Measurements from ENCODE around the gene TARBP1. TPM values are rescaled to one million over a fixed set of nuclear protein-coding genes. Genes with fewer than 3 reads are reported as not detected.

TARBP1 gene
- total RNA-seq, 1 donor from 2014 or later = 17.8 TPM

DNA sequence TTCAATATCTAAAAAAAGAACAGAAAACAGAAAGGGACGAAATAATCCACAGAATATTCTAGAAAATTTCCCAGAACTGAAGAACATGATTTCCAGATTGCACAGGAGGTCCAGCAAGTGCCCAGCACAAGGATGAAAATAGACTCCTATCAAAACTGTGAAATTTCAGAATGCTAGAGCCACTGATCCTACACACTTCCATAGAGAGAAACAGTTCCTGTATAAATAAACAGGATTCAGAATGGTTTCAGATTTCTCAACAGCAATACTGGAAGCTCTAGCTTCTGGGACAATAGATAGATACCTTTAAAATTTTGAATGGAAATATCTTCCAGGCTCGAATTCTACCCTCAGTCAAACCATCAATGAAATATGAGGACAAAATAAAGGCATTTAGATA is 4.6 kb downstream of the TARBP1 start:
- peaks cover 26% of the 10 kb centered on the region for H3K79me2 ChIP-seq (ENCODE audit: insufficient read depth, low read length)
- no peak overlapping the region for H3K4me3 ChIP-seq (ENCODE audit: insufficient read depth, low read depth, low read length)
- peaks cover 8% of the 10 kb centered on the region for H3K4me1 Mint-ChIP-seq (ENCODE audit: low read depth, unreplicated experiment)
- no peak overlapping the region for H2AFZ ChIP-seq (ENCODE audit: low read depth, low read length)
- H3K27ac Mint-ChIP-seq (ENCODE audit: unreplicated experiment) = no peak overlapping the region
- no peak overlapping the region for H3K4me3 Mint-ChIP-seq (ENCODE audit: unreplicated experiment)
- H3K36me3 Mint-ChIP-seq (ENCODE audit: low read depth, unreplicated experiment) = no peaks in the 10 kb centered on the region
- H3K27ac ChIP-seq (ENCODE audit: low read depth, low read length) = no peak overlapping the region
- peaks cover 1% of the 10 kb centered on the region for H3K9me3 Mint-ChIP-seq (ENCODE audit: unreplicated experiment)
- H3K9me3 ChIP-seq (ENCODE audit: insufficient read depth, low read depth, low read length) = no peaks in the 10 kb centered on the region
- no peak overlapping the region for H3K9ac ChIP-seq (ENCODE audit: low read length)
- H3K4me2 ChIP-seq (ENCODE audit: low read length) = no peak overlapping the region
- H4K20me1 ChIP-seq (ENCODE audit: insufficient read depth, low read length) = peaks cover 22% of the 10 kb centered on the region
- DNase-seq (ENCODE audit: low read depth) (no peak), FAIRE-seq (no peak)
- no peaks in the 10 kb centered on the region for H3K36me3 ChIP-seq (ENCODE audit: insufficient read depth, low read length)
- TF ChIP-seq, protein P1, sequence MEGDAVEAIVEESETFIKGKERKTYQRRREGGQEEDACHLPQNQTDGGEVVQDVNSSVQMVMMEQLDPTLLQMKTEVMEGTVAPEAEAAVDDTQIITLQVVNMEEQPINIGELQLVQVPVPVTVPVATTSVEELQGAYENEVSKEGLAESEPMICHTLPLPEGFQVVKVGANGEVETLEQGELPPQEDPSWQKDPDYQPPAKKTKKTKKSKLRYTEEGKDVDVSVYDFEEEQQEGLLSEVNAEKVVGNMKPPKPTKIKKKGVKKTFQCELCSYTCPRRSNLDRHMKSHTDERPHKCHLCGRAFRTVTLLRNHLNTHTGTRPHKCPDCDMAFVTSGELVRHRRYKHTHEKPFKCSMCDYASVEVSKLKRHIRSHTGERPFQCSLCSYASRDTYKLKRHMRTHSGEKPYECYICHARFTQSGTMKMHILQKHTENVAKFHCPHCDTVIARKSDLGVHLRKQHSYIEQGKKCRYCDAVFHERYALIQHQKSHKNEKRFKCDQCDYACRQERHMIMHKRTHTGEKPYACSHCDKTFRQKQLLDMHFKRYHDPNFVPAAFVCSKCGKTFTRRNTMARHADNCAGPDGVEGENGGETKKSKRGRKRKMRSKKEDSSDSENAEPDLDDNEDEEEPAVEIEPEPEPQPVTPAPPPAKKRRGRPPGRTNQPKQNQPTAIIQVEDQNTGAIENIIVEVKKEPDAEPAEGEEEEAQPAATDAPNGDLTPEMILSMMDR (IDR thresholded peaks at IDR 0.05; ENCODE audit: insufficient read depth, low read depth, low read length) = no peak
- TF ChIP-seq EZH2 (IDR thresholded peaks at IDR 0.05; ENCODE audit: insufficient read depth, low read length) = no peak
- H3K27me3 ChIP-seq (ENCODE audit: insufficient read depth, low read length) = no peaks in the 10 kb centered on the region
- peaks cover 5% of the 10 kb centered on the region for H3K4me1 ChIP-seq (ENCODE audit: insufficient read depth, low read length)
- H3K27me3 Mint-ChIP-seq (ENCODE audit: low read depth, unreplicated experiment) = no peaks in the 10 kb centered on the region

DNA sequence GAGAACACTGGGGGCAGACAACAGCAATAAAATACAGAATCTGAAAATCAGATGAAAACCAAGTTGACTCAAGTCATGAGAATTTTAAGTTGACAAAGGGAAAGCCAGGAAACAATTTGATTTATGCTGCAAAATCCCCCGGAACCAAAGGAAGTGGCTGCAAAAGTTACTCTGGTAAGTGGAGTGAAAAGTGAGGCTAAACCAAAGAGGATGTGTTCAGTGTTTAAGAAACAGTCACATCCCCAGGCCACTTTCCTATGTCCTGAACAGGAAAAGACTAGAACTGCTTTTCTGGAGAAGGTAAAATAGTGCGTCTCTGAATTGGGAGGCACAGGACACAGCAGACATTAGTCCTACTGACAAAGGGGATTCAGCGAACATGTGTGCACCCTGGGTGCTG is 5.9 kb downstream of the TARBP1 start:
- Histone ChIP-seq H3K79me2 (ENCODE audit: insufficient read depth, low read length) (peaks cover 26% of the 10 kb centered on the region), H2AFZ (ENCODE audit: low read depth, low read length) (no peak overlapping the region), H4K20me1 (ENCODE audit: insufficient read depth, low read length) (peaks cover 22% of the 10 kb centered on the region), H3K4me1 (ENCODE audit: insufficient read depth, low read length) (peaks cover 5% of the 10 kb centered on the region), H3K9ac (ENCODE audit: low read length) (no peak overlapping the region), H3K36me3 (ENCODE audit: insufficient read depth, low read length) (no peaks in the 10 kb centered on the region), H3K4me2 (ENCODE audit: low read length) (no peak overlapping the region), H3K9me3 (ENCODE audit: insufficient read depth, low read depth, low read length) (no peaks in the 10 kb centered on the region), H3K4me3 (ENCODE audit: insufficient read depth, low read depth, low read length) (no peak overlapping the region), H3K27ac (ENCODE audit: low read depth, low read length) (no peak overlapping the region), H3K27me3 (ENCODE audit: insufficient read depth, low read length) (no peaks in the 10 kb centered on the region)
- DNase-seq (ENCODE audit: low read depth) = no peak
- Mint-ChIP-seq H3K4me1 (ENCODE audit: low read depth, unreplicated experiment) (peaks cover 8% of the 10 kb centered on the region), H3K9me3 (ENCODE audit: unreplicated experiment) (peaks cover 1% of the 10 kb centered on the region), H3K27ac (ENCODE audit: unreplicated experiment) (no peak overlapping the region), H3K36me3 (ENCODE audit: low read depth, unreplicated experiment) (no peaks in the 10 kb centered on the region), H3K27me3 (ENCODE audit: low read depth, unreplicated experiment) (no peaks in the 10 kb centered on the region), H3K4me3 (ENCODE audit: unreplicated experiment) (no peak overlapping the region)
- TF ChIP-seq EZH2 (IDR thresholded peaks at IDR 0.05; ENCODE audit: insufficient read depth, low read length) = no peak
- TF ChIP-seq, protein P1 (IDR thresholded peaks at IDR 0.05; ENCODE audit: insufficient read depth, low read depth, low read length) = no peak
- no peak for FAIRE-seq

DNA sequence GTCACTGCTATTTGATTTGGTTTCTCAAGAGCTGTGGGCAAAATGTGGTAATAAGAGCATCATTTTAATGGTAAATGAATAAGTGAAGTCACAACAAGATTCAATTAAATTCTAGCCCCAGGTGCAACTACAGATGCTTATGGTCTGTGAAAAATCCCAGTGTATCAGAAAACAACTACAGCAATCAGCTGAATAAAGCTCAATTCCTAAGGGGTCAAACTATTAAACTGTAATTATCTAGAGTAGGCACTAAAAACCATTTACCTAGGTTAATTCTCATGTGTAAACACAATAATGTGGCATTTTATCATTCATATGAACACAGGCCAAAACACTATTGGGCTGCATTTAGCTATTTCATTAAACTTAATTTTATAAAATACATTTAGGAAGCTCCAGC is 9.6 kb downstream of the TARBP1 start:
- Histone ChIP-seq H3K9me3 (ENCODE audit: insufficient read depth, low read depth, low read length) (no peaks in the 10 kb centered on the region), H3K4me2 (ENCODE audit: low read length) (no peak overlapping the region), H3K27me3 (ENCODE audit: insufficient read depth, low read length) (no peaks in the 10 kb centered on the region), H3K36me3 (ENCODE audit: insufficient read depth, low read length) (peaks cover 4% of the 10 kb centered on the region), H3K9ac (ENCODE audit: low read length) (no peak overlapping the region), H3K4me1 (ENCODE audit: insufficient read depth, low read length) (no peaks in the 10 kb centered on the region), H4K20me1 (ENCODE audit: insufficient read depth, low read length) (no peaks in the 10 kb centered on the region), H3K79me2 (ENCODE audit: insufficient read depth, low read length) (peaks cover 3% of the 10 kb centered on the region), H3K4me3 (ENCODE audit: insufficient read depth, low read depth, low read length) (no peak overlapping the region), H2AFZ (ENCODE audit: low read depth, low read length) (no peak overlapping the region), H3K27ac (ENCODE audit: low read depth, low read length) (no peak overlapping the region)
- no peaks in the 10 kb centered on the region for H3K4me1 Mint-ChIP-seq (ENCODE audit: low read depth, unreplicated experiment)
- peaks cover 7% of the 10 kb centered on the region for H3K36me3 Mint-ChIP-seq (ENCODE audit: low read depth, unreplicated experiment)
- H3K27me3 Mint-ChIP-seq (ENCODE audit: low read depth, unreplicated experiment) = no peaks in the 10 kb centered on the region
- H3K4me3 Mint-ChIP-seq (ENCODE audit: unreplicated experiment) = no peak overlapping the region
- no peak for FAIRE-seq
- H3K27ac Mint-ChIP-seq (ENCODE audit: unreplicated experiment) = no peak overlapping the region
- no peak for TF ChIP-seq EZH2 (IDR thresholded peaks at IDR 0.05; ENCODE audit: insufficient read depth, low read length)
- TF ChIP-seq, protein P1 (IDR thresholded peaks at IDR 0.05; ENCODE audit: insufficient read depth, low read depth, low read length) = no peak
- peaks cover 1% of the 10 kb centered on the region for H3K9me3 Mint-ChIP-seq (ENCODE audit: unreplicated experiment)
- no peak for DNase-seq (ENCODE audit: low read depth)
